HUES64 (cell line): Measurements from ENCODE around the gene IL3RA.
"Not testable (repeated sequence)": the region's sequence is repeated elsewhere in the genome, so short reads cannot be mapped to it uniquely, and the experiment has no call there.

Experiments used
- H3K27ac ChIP-seq: 2 replicates; pipeline ENCODE4 v1.7.0; 2013; ENCODE audit warnings: low read depth, low read length, inconsistent platforms
- H3K27me3 ChIP-seq: 2 replicates; pipeline ENCODE4 v1.6.1; 2013; ENCODE audit warnings: mild to moderate bottlenecking, low read length; ENCODE audit not compliant: insufficient read depth
- H3K36me3 ChIP-seq: 2 replicates; pipeline ENCODE4 v1.6.1; 2013; ENCODE audit warnings: mild to moderate bottlenecking, low read length; ENCODE audit not compliant: insufficient read depth
- H3K4me1 ChIP-seq: 2 replicates; pipeline ENCODE4 v1.6.1; 2013; ENCODE audit warnings: mild to moderate bottlenecking, low read length, moderate library complexity; ENCODE audit not compliant: insufficient read depth
- H3K4me3 ChIP-seq: 2 replicates; pipeline ENCODE4 v1.5.1; 2013; ENCODE audit warnings: mild to moderate bottlenecking, low read length, moderate library complexity
- H3K9ac ChIP-seq: 2 replicates; pipeline ENCODE4 v1.6.1; 2013; ENCODE audit warnings: mild to moderate bottlenecking, low read depth, low read length
- H3K9me3 ChIP-seq: 2 replicates; pipeline ENCODE4 v1.6.1; 2013; ENCODE audit warnings: low read depth, low read length; ENCODE audit not compliant: insufficient read depth
- WGBS: fragments of 150-250, 120-280 bp; methylation state at CpG from one replicate; pipeline ENCODE4 v1.1.7; 2013; ENCODE audit warnings: missing lambda C conversion rate; 5-methylcytosine and 5-hydroxymethylcytosine counted together

The IL3RA gene

GRCh38 chrX:1332433-1332832 is 4.2 kb upstream of the IL3RA start:
- not testable (repeated sequence) for H3K27ac ChIP-seq, H3K4me3 ChIP-seq, H3K9ac ChIP-seq, H3K27me3 ChIP-seq, H3K36me3 ChIP-seq, H3K4me1 ChIP-seq, H3K9me3 ChIP-seq
- 98% methylated on average over 4 of the region's 4 CpGs for WGBS

- Histone ChIP-seq H3K4me1 (no peaks in the 10 kb centered on the region), H3K27me3 (no peaks in the 10 kb centered on the region), H3K36me3 (no peaks in the 10 kb centered on the region), H3K4me3 (no peak overlapping the region), H3K9ac (no peak overlapping the region), H3K27ac (no peak overlapping the region), H3K9me3 (peaks cover 5% of the 10 kb centered on the region)
- 87% methylated on average over 10 of the region's 10 CpGs for WGBS
These were observed 1.7 kb upstream of the IL3RA start for GRCh38 chrX:1334854-1335253.

- Histone ChIP-seq H3K9me3 (peaks cover 8% of the 10 kb centered on the region), H3K27ac (no peak overlapping the region), H3K9ac (no peak overlapping the region), H3K27me3 (no peaks in the 10 kb centered on the region), H3K4me3 (no peak overlapping the region), H3K4me1 (no peaks in the 10 kb centered on the region), H3K36me3 (no peaks in the 10 kb centered on the region)
- WGBS = 91% methylated on average over 13 of the region's 18 CpGs
These were observed 579 bp downstream of the IL3RA start for GRCh38 chrX:1336948-1337779.

GRCh38 chrX:1341545-1342184 is 5.1 kb downstream of the IL3RA start:
- Histone ChIP-seq H3K4me1 (no peaks in the 10 kb centered on the region), H3K27me3 (no peaks in the 10 kb centered on the region), H3K9ac (no peak overlapping the region), H3K9me3 (peaks cover 8% of the 10 kb centered on the region), H3K4me3 (no peak overlapping the region), H3K36me3 (no peaks in the 10 kb centered on the region), H3K27ac (no peak overlapping the region)
- WGBS = 81% methylated on average over 22 of the region's 22 CpGs

- not testable (repeated sequence) for H3K9ac ChIP-seq, H3K36me3 ChIP-seq, H3K4me3 ChIP-seq, H3K9me3 ChIP-seq, H3K27ac ChIP-seq, H3K27me3 ChIP-seq, H3K4me1 ChIP-seq
- 95% methylated on average over 15 of the region's 15 CpGs for WGBS
These were observed 13.0 kb downstream of the IL3RA start for GRCh38 chrX:1349606-1350005.

GRCh38 chrX:1351981-1352714 is 15.6 kb downstream of the IL3RA start:
- H3K27ac ChIP-seq = no peak overlapping the region
- H3K4me1 ChIP-seq = peaks cover 8% of the 10 kb centered on the region
- H3K36me3 ChIP-seq = no peaks in the 10 kb centered on the region
- H3K4me3 ChIP-seq = no peak overlapping the region
- H3K9ac ChIP-seq = no peak overlapping the region
- no peaks in the 10 kb centered on the region for H3K27me3 ChIP-seq
- H3K9me3 ChIP-seq = no peaks in the 10 kb centered on the region
- WGBS = 93% methylated on average over 49 of the region's 49 CpGs

GRCh38 chrX:1354036-1355019 is 17.7 kb downstream of the IL3RA start:
- peaks cover 2% of the 10 kb centered on the region; the same call in 1 of the 2 replicates for H3K9me3 ChIP-seq
- WGBS = 92% methylated on average over 11 of the region's 11 CpGs

GRCh38 chrX:1355131-1356046 is 18.8 kb downstream of the IL3RA start:
- Histone ChIP-seq H3K9ac (0 out of 2 replicates have a peak overlapping the region, but pooled peaks have one; percentile 52), H3K9me3 (peaks cover 2% of the 10 kb centered on the region; the same call in 1 of the 2 replicates), H3K4me3 (no peak overlapping the region), H3K27me3 (no peaks in the 10 kb centered on the region), H3K4me1 (peaks cover 8% of the 10 kb centered on the region), H3K27ac (peak overlapping the region; percentile 51), H3K36me3 (peaks cover 4% of the 10 kb centered on the region; the same call in 1 of the 2 replicates)
- whole genome bisulfite sequencing = 16% methylated on average over 11 of the region's 11 CpGs

More at GRCh38 chrX:1354036-1355019, 17.7 kb downstream of the IL3RA start:
- H3K9ac ChIP-seq = no peak overlapping the region
- H3K27me3 ChIP-seq = no peaks in the 10 kb centered on the region
- H3K4me3 ChIP-seq = no peak overlapping the region
- peaks cover 8% of the 10 kb centered on the region for H3K4me1 ChIP-seq
- no peak overlapping the region for H3K27ac ChIP-seq
- peaks cover 4% of the 10 kb centered on the region; the same call in 1 of the 2 replicates for H3K36me3 ChIP-seq

GRCh38 chrX:1357993-1358392 is 21.4 kb downstream of the IL3RA start:
- 98% methylated on average over 10 of the region's 10 CpGs for WGBS
- Histone ChIP-seq H3K27ac (no peak overlapping the region), H3K4me3 (no peak overlapping the region), H3K27me3 (no peaks in the 10 kb centered on the region), H3K4me1 (peaks cover 8% of the 10 kb centered on the region), H3K9ac (no peak overlapping the region), H3K9me3 (peaks cover 2% of the 10 kb centered on the region; the same call in 1 of the 2 replicates), H3K36me3 (peaks cover 4% of the 10 kb centered on the region; the same call in 1 of the 2 replicates)
